ENCODE measurements around the gene PRRG3.

Gene PRRG3

DNA sequence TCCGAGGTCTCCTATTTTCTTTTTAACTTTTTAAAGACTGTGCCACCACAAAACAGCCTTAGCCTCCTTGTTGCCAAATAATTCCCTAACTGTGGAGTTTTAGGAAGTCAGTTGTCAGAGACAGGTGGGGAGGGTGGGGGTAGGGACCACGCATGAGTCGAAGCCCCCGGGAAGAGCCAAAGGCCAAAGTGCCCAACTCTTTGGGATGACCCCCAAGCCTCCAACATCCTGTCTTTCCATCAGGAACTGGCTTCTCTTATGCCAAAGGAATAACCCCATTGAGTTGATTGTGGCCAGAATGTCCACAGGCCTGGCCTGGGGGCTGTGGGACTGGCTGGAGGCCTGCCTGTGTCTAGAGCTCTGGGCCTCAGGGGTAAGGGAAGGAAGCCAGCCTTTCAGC, 5.8 kb downstream of the PRRG3 start:
- Mint-ChIP-seq H3K4me3 (no peak overlapping the region), H3K4me1 (no peaks in the 10 kb centered on the region), H3K27me3 (peaks cover 18% of the 10 kb centered on the region), H3K27ac (no peak overlapping the region), H3K9me3 (no peaks in the 10 kb centered on the region)
- ATAC-seq (no peak), DNase-seq (no peak)

DNA sequence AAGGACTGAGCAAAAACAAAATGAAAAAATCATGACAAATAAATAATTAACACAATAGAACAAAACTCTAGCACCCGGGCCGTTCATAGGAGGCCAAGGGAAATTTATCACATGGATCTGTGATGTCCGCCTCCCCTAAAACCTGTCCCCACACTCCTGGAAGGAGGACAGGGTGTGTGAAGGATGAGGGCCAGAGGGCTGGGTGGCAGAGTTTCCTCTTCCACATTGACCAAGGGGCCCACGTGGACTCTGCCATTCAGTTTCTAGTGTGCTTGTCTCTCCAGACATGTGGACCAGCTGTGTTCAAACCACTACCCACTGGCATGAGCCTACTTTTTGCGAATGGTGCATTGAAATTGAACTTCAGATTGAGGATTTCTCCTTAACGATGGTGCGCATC, 6.3 kb downstream of the PRRG3 start:
- H3K27me3 Mint-ChIP-seq: peaks cover 14% of the 10 kb centered on the region
- no peak for ATAC-seq
- no peak for DNase-seq

DNA sequence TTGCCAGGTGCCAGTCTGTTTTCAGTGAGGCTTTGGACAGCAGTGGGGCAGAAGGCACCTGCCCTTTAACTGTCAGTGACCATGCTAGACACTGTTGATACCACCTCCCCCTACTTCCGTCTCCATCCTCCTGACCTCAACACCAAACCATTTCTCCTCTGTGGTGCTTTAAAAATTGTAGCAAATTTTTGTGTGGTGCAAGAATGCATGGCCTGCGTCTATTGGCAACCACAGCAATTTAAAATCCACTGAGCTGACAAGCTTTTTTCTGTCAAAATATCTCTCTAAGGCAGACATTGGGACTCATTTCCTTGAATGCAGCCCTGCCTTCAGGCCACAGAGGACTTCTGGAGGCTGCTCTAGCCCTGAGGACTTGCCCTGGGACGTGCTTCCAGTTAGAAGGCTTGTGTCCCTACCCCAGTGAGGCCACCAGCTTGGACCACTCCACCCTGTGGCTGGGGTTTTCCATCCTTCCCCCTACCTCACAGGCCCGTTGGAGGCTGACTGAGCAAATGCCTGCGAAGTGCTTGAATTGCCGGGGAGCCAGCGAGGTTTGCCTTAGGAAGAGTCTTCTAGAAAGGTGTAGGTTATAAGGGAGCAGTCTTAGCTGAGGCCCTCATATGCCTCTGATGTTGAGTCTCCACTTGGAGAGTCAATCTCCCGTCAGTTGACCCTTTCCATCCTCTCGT, 6.9 kb downstream of the PRRG3 start:
- Mint-ChIP-seq H3K27me3 (peaks cover 7% of the 10 kb centered on the region), H3K9me3 (no peaks in the 10 kb centered on the region), H3K27ac (no peak overlapping the region), H3K4me3 (no peak overlapping the region), H3K4me1 (no peaks in the 10 kb centered on the region)
- DNase-seq (no peak), ATAC-seq (no peak)

More for the DNA sequence above, 6.3 kb downstream of the PRRG3 start:
- Mint-ChIP-seq H3K4me3 (no peak overlapping the region), H3K4me1 (no peaks in the 10 kb centered on the region), H3K27ac (no peak overlapping the region), H3K9me3 (no peaks in the 10 kb centered on the region)

DNA sequence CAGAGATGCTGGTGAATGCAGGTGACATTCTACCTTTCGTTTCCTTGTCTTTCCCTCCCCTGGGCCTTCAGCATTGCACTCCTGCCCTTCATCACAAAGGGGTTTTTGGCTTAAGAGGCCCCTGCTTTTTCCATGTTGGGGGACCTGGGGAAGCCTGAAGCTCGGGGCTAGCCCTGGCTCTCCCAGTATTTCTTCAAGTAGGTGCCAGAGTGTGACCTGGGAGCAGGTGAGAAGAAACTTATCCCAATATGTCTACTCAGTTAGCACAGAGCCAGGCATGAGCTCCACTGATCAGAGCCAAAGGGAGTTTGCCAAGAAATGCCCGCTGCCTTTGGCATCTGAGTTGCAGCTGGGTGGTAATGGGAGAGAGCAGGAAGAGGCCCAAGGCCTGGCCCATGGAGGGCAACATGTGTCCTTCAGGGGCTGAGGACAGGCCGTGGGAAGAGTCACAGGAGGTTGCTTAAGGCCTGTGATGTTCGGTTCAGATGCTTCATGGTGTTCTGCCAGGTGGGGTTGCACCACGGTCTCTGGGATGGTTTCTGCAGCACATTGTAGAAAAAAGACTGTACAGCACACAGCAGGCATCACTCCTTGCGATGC, 7.6 kb downstream of the PRRG3 start:
- Mint-ChIP-seq H3K27ac (no peak overlapping the region), H3K27me3 (peaks cover under 1% of the 10 kb centered on the region), H3K4me3 (no peak overlapping the region), H3K9me3 (no peaks in the 10 kb centered on the region), H3K4me1 (no peaks in the 10 kb centered on the region)
- DNase-seq: no peak
- no peak for ATAC-seq

DNA sequence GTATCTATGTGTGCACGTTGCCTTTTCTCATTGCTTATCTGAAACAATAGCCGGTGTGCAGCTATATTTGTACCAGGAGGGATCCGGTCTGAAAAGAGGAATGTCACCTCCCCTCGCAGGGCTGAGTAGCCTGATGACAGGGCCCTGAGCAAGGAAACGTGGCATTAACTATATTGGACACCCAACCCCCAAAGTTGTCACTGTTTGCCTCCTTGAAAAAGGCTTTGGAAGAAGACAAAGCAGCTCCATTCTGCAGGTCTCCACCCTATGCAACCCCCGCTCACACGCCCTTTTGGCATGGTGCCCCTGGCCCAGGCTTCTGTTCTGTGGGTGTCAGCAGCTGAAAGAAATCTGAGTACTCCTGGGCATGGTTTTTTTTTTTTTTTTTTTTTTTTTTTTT, 8.2 kb downstream of the PRRG3 start:
- Mint-ChIP-seq H3K4me1 (no peaks in the 10 kb centered on the region), H3K4me3 (no peak overlapping the region), H3K27me3 (no peaks in the 10 kb centered on the region), H3K9me3 (no peaks in the 10 kb centered on the region), H3K27ac (no peak overlapping the region)
- DNase-seq: no peak
- no peak for ATAC-seq

DNA sequence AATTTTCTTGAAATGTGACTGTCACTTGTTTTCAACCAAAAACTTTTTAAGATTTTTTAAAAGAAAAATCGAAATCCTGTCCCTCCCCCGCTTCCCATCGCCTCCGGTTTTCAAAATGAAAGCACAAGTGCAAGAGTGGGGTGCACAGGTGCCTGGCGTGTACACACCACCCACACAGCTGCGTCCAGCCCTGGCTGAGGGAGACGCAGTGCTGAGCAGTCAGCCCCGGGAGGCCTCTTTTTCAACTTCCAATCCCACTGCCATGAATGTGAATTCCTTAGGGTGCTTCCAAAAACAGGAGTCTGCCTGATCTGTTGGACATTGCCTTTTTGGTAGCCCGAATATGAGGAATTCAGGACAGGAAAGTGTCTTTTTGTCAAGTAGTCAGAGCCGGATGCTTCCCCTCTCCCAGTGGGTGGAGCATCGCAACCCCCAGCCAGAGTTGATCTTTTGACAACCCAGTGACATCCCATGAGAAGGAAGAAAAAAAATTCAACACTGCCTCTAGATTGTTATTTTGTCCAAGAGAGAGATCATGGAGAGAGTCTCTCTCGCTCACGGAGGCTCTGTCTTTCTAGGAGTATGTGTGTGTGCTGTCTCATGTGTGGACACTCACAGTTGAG, 8.9 kb downstream of the PRRG3 start:
- Mint-ChIP-seq H3K27ac (no peak overlapping the region), H3K27me3 (no peaks in the 10 kb centered on the region), H3K4me1 (no peaks in the 10 kb centered on the region), H3K9me3 (no peaks in the 10 kb centered on the region), H3K4me3 (no peak overlapping the region)
- DNase-seq: no peak
- ATAC-seq: no peak

DNA sequence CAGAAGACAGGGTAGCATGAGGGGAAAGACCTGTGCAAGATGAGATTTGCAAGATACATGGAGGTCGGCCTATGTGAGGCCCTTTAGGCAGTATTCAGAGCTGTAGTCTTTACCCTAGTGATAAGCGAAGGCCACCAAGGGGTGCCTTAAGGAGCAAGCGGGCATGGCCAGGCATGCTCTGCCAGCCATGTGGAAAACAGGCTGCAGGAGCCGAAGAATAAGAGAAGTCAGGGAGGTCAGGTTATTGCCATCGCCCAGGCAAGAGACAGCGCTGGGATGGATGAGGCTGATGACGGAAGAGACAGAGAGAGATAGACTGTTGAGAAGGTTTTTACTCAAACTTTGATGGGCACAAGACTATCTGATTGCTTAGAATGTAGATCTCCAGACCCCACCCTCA, 13.6 kb downstream of the PRRG3 start:
- no peak overlapping the region for H3K27ac Mint-ChIP-seq
- H3K27me3 Mint-ChIP-seq: no peaks in the 10 kb centered on the region
- ATAC-seq (no peak), DNase-seq (no peak)
- H3K4me3 Mint-ChIP-seq: no peak overlapping the region
- no peaks in the 10 kb centered on the region for H3K4me1 Mint-ChIP-seq
- H3K9me3 Mint-ChIP-seq: no peaks in the 10 kb centered on the region

DNA sequence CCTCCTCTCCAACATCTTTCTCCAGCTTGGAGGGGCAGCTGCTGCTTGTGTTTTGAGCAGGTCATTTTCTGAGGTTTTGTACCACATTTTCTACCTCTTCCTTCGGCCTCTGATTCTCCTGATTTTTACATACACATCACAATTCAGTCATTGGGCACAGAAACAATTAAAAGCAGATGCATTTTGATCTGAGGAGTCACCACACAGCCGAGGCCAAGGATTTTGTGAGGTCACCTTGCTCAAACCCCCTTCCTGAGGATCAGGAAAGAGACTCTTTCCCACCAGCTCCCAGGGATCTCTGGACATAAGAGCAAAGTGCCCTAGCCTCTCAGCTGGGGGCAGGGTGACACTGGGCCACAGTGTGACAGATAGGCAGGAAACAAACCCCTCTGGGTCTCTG, 15.2 kb downstream of the PRRG3 start:
- no peaks in the 10 kb centered on the region for H3K4me1 Mint-ChIP-seq
- ATAC-seq: no peak
- H3K27me3 Mint-ChIP-seq: no peaks in the 10 kb centered on the region
- H3K27ac Mint-ChIP-seq: no peak overlapping the region
- no peak overlapping the region for H3K4me3 Mint-ChIP-seq
- no peak for DNase-seq
- H3K9me3 Mint-ChIP-seq: no peaks in the 10 kb centered on the region

DNA sequence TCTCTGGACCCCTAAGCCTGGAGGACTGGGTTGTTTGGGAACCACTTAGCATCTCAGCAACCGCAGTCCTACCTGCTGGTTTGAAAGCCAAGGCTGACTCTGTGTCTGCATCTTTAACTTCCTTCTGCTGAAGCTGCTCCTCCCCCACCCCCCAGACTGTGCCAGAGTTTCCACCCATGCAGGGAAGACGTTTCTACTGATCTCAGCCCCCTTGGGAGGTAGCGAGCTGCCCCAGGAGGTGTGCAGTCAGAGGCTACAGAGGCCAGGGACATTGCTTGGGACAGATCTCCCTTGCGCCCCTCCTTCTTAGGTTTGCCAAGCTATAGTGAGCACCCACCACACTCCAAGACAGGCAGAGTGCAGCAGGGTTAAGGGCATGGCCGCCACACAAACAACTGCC, 15.9 kb downstream of the PRRG3 start:
- H3K27ac Mint-ChIP-seq: no peak overlapping the region
- no peaks in the 10 kb centered on the region for H3K4me1 Mint-ChIP-seq
- H3K27me3 Mint-ChIP-seq: no peaks in the 10 kb centered on the region
- H3K9me3 Mint-ChIP-seq: no peaks in the 10 kb centered on the region
- H3K4me3 Mint-ChIP-seq: no peak overlapping the region
- no peak for ATAC-seq
- DNase-seq: no peak

DNA sequence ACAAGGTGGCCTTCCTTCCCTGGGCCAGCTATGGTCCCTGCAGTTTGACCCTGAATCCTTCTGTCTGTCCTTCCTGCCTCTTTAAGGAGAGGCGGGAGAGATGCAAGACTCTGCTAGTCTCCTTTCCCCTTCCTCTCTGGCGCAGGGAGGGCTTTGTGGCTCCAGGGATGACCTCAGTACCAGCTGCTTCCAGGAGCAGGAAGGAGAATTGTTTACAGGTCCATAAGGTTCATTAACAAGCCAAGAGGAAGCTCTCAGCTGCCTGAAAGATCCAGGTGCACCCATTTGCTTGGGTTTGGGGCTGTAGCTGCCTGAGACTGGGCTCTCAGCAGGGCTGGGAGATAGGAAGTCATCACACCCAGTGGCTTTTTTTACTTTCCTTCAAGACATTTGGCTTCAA, 16.5 kb downstream of the PRRG3 start:
- no peaks in the 10 kb centered on the region for H3K4me1 Mint-ChIP-seq
- no peak overlapping the region for H3K27ac Mint-ChIP-seq
- no peaks in the 10 kb centered on the region for H3K9me3 Mint-ChIP-seq
- H3K4me3 Mint-ChIP-seq: no peak overlapping the region
- peaks cover 5% of the 10 kb centered on the region for H3K27me3 Mint-ChIP-seq
- no peak for ATAC-seq
- DNase-seq: no peak

DNA sequence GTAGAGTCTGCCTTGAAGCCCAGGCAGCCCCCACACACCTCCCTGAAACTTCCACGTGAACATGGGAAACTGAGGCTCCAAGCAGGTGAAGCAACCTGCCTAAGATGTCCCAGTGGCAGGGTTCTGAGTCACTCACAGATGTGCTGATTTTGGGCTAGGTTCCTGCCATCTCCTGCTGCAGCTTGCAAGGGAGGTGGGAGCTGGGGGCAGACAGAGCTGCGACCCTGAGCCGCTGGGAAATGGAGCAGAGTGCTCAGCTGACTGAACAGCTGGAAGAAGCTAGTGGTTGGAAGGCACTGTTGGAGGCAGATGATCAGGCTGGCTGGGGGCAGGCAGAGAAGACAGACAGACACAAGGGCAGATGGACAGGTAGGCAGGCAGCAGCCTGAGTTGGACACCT, 17.0 kb downstream of the PRRG3 start:
- no peak for ATAC-seq
- no peaks in the 10 kb centered on the region for H3K9me3 Mint-ChIP-seq
- H3K4me1 Mint-ChIP-seq: no peaks in the 10 kb centered on the region
- no peak for DNase-seq
- no peak overlapping the region for H3K4me3 Mint-ChIP-seq
- H3K27ac Mint-ChIP-seq: no peak overlapping the region
- H3K27me3 Mint-ChIP-seq: peaks cover 10% of the 10 kb centered on the region

DNA sequence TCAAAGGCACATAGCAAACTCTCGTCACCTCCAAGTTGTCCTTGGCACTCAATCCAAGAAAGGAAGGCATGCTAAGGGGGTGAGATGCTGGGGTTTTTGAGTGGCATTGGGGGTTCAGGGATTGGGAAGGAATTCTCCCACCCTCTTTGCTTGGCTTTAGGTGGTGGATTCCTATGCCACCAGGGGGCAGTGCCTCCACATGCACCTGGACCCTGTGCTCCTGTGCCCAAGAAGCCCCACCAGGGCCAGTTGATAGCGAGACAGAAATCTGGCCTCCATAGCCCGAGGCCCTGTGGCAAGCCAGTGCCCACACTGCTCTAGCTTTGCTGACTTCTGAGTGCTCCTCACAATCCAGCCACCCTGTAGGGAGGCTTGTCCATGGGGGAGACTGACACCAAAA, 18.6 kb downstream of the PRRG3 start:
- ATAC-seq: no peak
- H3K9me3 Mint-ChIP-seq: no peaks in the 10 kb centered on the region
- H3K27me3 Mint-ChIP-seq: peaks cover 10% of the 10 kb centered on the region
- no peak overlapping the region for H3K4me3 Mint-ChIP-seq
- no peaks in the 10 kb centered on the region for H3K4me1 Mint-ChIP-seq
- no peak overlapping the region for H3K27ac Mint-ChIP-seq
- DNase-seq: peak in 1 of 2 donors; percentile 8

DNA sequence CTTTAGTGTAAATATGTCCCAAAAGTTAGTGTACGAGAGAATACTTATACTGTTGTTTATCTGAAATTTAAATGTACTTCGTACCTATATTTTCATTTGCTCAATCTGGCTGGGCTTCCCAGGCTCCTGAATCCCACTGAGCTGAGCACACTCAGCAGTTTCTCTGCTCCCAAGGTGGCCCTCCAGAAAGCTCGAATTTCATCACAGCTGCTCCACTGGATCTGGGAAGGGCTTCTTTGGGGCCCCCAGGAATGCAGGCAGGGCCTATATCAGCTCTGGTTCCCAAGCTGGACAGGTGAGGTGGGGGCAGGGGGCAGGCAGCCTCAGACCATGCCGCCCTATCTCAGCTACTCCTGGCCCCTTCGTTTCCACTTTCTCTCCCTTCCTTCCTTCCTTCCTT, 19.1 kb downstream of the PRRG3 start:
- no peak overlapping the region for H3K4me3 Mint-ChIP-seq
- ATAC-seq (no peak), DNase-seq (no peak)
- H3K4me1 Mint-ChIP-seq: no peaks in the 10 kb centered on the region
- no peaks in the 10 kb centered on the region for H3K9me3 Mint-ChIP-seq
- no peak overlapping the region for H3K27ac Mint-ChIP-seq
- H3K27me3 Mint-ChIP-seq: peaks cover 10% of the 10 kb centered on the region

DNA sequence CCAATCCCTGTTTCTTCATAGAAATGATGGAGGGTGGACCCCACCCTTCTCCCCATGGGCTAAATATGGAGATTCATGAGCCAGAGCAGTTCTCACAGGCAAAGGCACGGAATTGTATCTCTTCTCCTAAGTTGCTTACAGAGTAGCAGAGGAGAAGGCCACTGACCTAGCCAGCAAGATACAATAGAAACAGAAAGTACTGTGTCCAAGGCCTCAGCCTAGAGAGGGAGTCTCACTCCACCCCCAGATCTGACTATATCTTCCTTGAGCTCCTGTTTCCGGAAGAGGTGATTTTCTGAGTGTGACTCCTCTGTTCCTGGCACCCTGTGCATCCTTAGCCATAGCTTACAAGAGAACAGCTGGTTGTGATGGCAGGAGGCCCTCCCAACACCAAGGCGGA, 20.5 kb downstream of the PRRG3 start, which contains the start of gene FATE1:
Gene FATE1, plus strand, starts transcription at position 284 of the 400 bp plus-strand sequence. Its CDS starts 85 bp downstream, at position 369.
- H3K27ac Mint-ChIP-seq: no peak within 1 kb of the TSS
- DNase-seq: no peak
- H3K27me3 Mint-ChIP-seq: peaks cover 10% of the 10 kb centered on the region
- H3K9me3 Mint-ChIP-seq: no peaks in the 10 kb centered on the region
- no peak within 1 kb of the TSS for H3K4me3 Mint-ChIP-seq
- no peaks in the 10 kb centered on the region for H3K4me1 Mint-ChIP-seq
- no peak for ATAC-seq

DNA sequence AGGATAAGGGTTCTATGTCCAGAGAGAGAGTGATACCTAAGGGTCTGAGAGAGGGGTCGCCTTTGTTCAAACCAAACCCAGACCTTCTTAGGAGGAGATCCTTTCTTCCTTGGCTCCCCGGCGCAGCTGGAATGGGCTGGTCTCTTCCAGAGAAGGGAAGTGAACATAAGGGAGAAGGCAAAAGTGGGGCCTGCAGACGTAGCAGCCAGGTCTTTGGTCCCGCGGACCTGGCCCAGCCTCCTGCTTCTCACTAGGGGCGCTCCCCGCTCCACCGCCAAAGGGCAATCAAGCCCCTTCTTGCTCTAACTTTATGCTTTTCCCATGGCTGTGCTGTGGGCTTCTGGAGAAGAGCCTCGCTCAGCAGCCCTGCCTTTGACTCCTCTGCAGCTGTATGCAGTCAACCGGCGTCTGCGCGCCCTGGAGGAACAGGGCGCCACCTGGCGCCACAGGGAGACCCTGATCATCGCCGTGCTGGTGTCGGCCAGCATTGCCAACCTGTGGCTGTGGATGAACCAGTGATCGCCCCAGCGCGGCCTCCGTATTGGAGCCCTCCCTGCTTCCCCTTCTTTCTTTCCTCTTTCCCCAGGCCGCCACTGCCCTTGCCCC, 27.1 kb downstream of the PRRG3 start:
- ATAC-seq: peak; percentile 33
- no peak for DNase-seq
- H3K9me3 Mint-ChIP-seq: no peaks in the 10 kb centered on the region

DNA sequence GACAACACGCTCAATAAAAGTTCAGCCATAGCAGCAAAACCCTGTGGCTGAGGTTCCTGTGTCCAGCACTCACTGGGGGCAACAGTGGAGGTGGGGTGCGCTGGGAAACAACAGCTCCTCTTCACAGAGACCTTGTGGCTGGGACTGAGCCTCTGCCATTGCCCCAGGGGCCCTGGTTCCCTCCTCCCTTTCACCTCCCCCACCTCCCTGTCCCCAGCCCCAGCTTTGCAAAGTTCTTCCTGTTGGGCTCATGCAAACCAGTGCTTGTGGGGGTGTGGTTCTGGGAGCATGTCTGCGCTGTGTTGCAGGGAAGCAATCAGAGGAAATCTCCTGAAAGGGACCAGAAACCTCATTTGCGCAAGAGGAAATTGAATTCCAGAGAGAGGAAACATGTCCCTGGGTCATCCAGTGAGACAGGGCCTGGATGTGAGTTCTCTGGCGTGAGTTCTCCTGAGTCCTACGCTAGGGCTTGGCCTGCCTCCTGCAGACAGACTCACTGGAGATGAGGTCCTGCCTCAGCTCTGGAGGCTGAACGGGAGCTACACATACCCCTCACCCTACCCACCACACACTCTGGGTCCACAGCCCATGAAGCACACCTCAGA, 28.0 kb downstream of the PRRG3 start:
- Mint-ChIP-seq H3K9me3 (no peaks in the 10 kb centered on the region), H3K27me3 (no peaks in the 10 kb centered on the region), H3K4me1 (no peaks in the 10 kb centered on the region), H3K27ac (no peak overlapping the region), H3K4me3 (no peak overlapping the region)
- no peak for DNase-seq
- no peak for ATAC-seq

More for the DNA sequence above, 27.1 kb downstream of the PRRG3 start:
- Mint-ChIP-seq H3K27me3 (no peaks in the 10 kb centered on the region), H3K4me3 (no peak overlapping the region), H3K27ac (no peak overlapping the region), H3K4me1 (no peaks in the 10 kb centered on the region)

All from stimulated activated naive CD8-positive, alpha-beta T cell treated with anti-CD3 and anti-CD28 coated beads, Interleukin-15, amount 100 ng/mL, for 72 hours (primary cell).